GM15510 (cell line): Measurements from ENCODE around the gene ZNF398.

Experiments
- POLR2A ChIP-seq: IDR thresholded peaks from 3 replicates; pipeline ENCODE4 v1.6.1; 2011; ENCODE audit warnings: borderline replicate concordance; ENCODE audit not compliant: insufficient read length; ENCODE audit errors: extremely low read depth

ZNF398 gene

GRCh38 chr7:149147072-149147751, at the start of gene ZNF398:
TSS of gene ZNF398 (plus strand) at chr7:149147453. CDS start at chr7:149147743, 290 bp downstream.
- TF ChIP-seq POLR2A: peak; percentile 71

- no peak for TF ChIP-seq POLR2A
These were observed 48.2 kb upstream of the ZNF398 start for GRCh38 chr7:149099058-149099457.

- TF ChIP-seq POLR2A: no peak
These were observed 46.4 kb upstream of the ZNF398 start for GRCh38 chr7:149100821-149101220.

- no peak for TF ChIP-seq POLR2A
These were observed 44.6 kb upstream of the ZNF398 start for GRCh38 chr7:149102666-149103065.

GRCh38 chr7:149103424-149103823, 43.8 kb upstream of the ZNF398 start:
- no peak for TF ChIP-seq POLR2A

- no peak for TF ChIP-seq POLR2A
These were observed 43.0 kb upstream of the ZNF398 start for GRCh38 chr7:149104214-149104613.

GRCh38 chr7:149104749-149105148, 42.5 kb upstream of the ZNF398 start:
- TF ChIP-seq POLR2A: no peak

GRCh38 chr7:149109969-149110368, 37.3 kb upstream of the ZNF398 start:
- no peak for TF ChIP-seq POLR2A

GRCh38 chr7:149125189-149125862, 21.9 kb upstream of the ZNF398 start:
- TF ChIP-seq POLR2A: no peak

- peak; percentile 97 for TF ChIP-seq POLR2A
These were observed 21.2 kb upstream of the ZNF398 start, which contains the start of gene ZNF425 for GRCh38 chr7:149125863-149126661. TSS of gene ZNF425 (minus strand) at chr7:149126324. CDS start at chr7:149126213, 111 bp downstream.

GRCh38 chr7:149126662-149127266, 20.5 kb upstream of the ZNF398 start:
- TF ChIP-seq POLR2A: peak; percentile 9

GRCh38 chr7:149130572-149131198, 16.6 kb upstream of the ZNF398 start:
- no peak for TF ChIP-seq POLR2A

- TF ChIP-seq POLR2A: no peak
These were observed 14.1 kb upstream of the ZNF398 start for GRCh38 chr7:149133028-149133710.

GRCh38 chr7:149136118-149136517, 11.1 kb upstream of the ZNF398 start:
- TF ChIP-seq POLR2A: no peak

- TF ChIP-seq POLR2A: no peak
These were observed 6.4 kb upstream of the ZNF398 start for GRCh38 chr7:149140831-149141230.

GRCh38 chr7:149141893-149142292, 5.4 kb upstream of the ZNF398 start:
- no peak for TF ChIP-seq POLR2A
